Body of pancreas (tissue), 4 donors: ENCODE data around the gene C4orf50.

Source experiments
- POLR2A ChIP-seq, 3 donors: fragments of 450-650 bp; IDR thresholded peaks; one replicate each; pipeline ENCODE4 v1.6.1; 2016; ENCODE audit warnings: antibody characterized with exemption in 3 of 3, mild to moderate bottlenecking in 2 of 3
- TF ChIP-seq, protein P1 (sequence below), 7 experiments: fragments of 450-650 bp in 4 of 7; fragments of 200-600 bp in 3 of 7; sonication (generic) in 3 of 7; IDR thresholded peaks; one replicate each; pipeline ENCODE4 v1.5.1; 2016 to 2019; ENCODE audit warnings: antibody characterized with exemption in 7 of 7

DNA sequence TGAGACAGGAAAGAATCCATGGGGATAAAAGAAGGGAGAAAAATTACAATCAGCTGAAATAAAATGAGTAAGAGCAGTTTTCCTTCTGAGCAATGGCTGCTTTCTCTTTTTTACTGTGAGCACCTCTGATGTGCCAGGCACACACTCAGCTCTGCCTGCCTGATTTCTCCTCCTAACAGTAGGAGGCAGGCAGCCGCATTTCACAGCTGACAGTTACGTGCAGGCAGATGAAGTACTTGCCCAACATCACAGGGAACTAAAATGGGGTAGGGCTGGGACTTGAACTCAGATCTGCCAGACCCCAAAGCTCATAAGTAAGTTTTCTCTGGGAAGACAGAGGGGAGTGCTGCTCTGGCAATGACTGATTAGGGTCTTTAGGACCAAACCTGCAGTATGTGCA is 54.6 kb downstream of the C4orf50 start:
- TF ChIP-seq, protein P1, sequence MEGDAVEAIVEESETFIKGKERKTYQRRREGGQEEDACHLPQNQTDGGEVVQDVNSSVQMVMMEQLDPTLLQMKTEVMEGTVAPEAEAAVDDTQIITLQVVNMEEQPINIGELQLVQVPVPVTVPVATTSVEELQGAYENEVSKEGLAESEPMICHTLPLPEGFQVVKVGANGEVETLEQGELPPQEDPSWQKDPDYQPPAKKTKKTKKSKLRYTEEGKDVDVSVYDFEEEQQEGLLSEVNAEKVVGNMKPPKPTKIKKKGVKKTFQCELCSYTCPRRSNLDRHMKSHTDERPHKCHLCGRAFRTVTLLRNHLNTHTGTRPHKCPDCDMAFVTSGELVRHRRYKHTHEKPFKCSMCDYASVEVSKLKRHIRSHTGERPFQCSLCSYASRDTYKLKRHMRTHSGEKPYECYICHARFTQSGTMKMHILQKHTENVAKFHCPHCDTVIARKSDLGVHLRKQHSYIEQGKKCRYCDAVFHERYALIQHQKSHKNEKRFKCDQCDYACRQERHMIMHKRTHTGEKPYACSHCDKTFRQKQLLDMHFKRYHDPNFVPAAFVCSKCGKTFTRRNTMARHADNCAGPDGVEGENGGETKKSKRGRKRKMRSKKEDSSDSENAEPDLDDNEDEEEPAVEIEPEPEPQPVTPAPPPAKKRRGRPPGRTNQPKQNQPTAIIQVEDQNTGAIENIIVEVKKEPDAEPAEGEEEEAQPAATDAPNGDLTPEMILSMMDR (IDR thresholded peaks at IDR 0.05): no peak
- no peak for TF ChIP-seq POLR2A (IDR thresholded peaks at IDR 0.05)
